Measurements from ENCODE around the gene SHISAL1. TPM values are rescaled to one million over a fixed set of nuclear protein-coding genes. Genes with fewer than 3 reads are reported as not detected.

Gene SHISAL1
- total RNA-seq, 1 donor from 2014 or later, result 5.0 TPM

- TF ChIP-seq CTCF (IDR thresholded peaks at IDR 0.05), result no peak
- Mint-ChIP-seq H3K27me3 (ENCODE audit: unreplicated experiment) (no peaks in the 10 kb centered on the region), H3K9me3 (ENCODE audit: unreplicated experiment) (no peaks in the 10 kb centered on the region), H3K4me1 (ENCODE audit: unreplicated experiment) (no peaks in the 10 kb centered on the region), H3K36me3 (ENCODE audit: unreplicated experiment) (no peaks in the 10 kb centered on the region), H3K27ac (ENCODE audit: unreplicated experiment) (no peak overlapping the region), H3K4me3 (ENCODE audit: unreplicated experiment) (no peak overlapping the region)
- DNase-seq (ENCODE audit: extremely low spot score, unreplicated experiment), result no peak
Measured at GRCh38 chr22:44270556-44270880, 42.2 kb downstream of the SHISAL1 start.

GRCh38 chr22:44269757-44270555, 42.8 kb downstream of the SHISAL1 start:
- H3K36me3 Mint-ChIP-seq (ENCODE audit: unreplicated experiment), result no peaks in the 10 kb centered on the region
- no peak overlapping the region for H3K27ac Mint-ChIP-seq (ENCODE audit: unreplicated experiment)
- no peaks in the 10 kb centered on the region for H3K4me1 Mint-ChIP-seq (ENCODE audit: unreplicated experiment)
- H3K9me3 Mint-ChIP-seq (ENCODE audit: unreplicated experiment), result no peaks in the 10 kb centered on the region
- H3K27me3 Mint-ChIP-seq (ENCODE audit: unreplicated experiment), result no peaks in the 10 kb centered on the region
- DNase-seq (ENCODE audit: extremely low spot score, unreplicated experiment), result no peak
- no peak for TF ChIP-seq CTCF (IDR thresholded peaks at IDR 0.05)
- H3K4me3 Mint-ChIP-seq (ENCODE audit: unreplicated experiment), result no peak overlapping the region

- Mint-ChIP-seq H3K4me1 (ENCODE audit: unreplicated experiment) (no peaks in the 10 kb centered on the region), H3K4me3 (ENCODE audit: unreplicated experiment) (no peak overlapping the region), H3K9me3 (ENCODE audit: unreplicated experiment) (no peaks in the 10 kb centered on the region), H3K27ac (ENCODE audit: unreplicated experiment) (no peak overlapping the region), H3K27me3 (ENCODE audit: unreplicated experiment) (no peaks in the 10 kb centered on the region), H3K36me3 (ENCODE audit: unreplicated experiment) (no peaks in the 10 kb centered on the region)
- DNase-seq (ENCODE audit: extremely low spot score, unreplicated experiment), result no peak
- no peak for TF ChIP-seq CTCF (IDR thresholded peaks at IDR 0.05)
Measured at GRCh38 chr22:44269117-44269498, 43.6 kb downstream of the SHISAL1 start.

GRCh38 chr22:44268431-44269116, 44.2 kb downstream of the SHISAL1 start:
- H3K27ac Mint-ChIP-seq (ENCODE audit: unreplicated experiment), result no peak overlapping the region
- TF ChIP-seq CTCF (IDR thresholded peaks at IDR 0.05), result no peak
- DNase-seq (ENCODE audit: extremely low spot score, unreplicated experiment), result no peak
- no peak overlapping the region for H3K4me3 Mint-ChIP-seq (ENCODE audit: unreplicated experiment)
- H3K27me3 Mint-ChIP-seq (ENCODE audit: unreplicated experiment), result no peaks in the 10 kb centered on the region
- no peaks in the 10 kb centered on the region for H3K36me3 Mint-ChIP-seq (ENCODE audit: unreplicated experiment)
- no peaks in the 10 kb centered on the region for H3K4me1 Mint-ChIP-seq (ENCODE audit: unreplicated experiment)
- no peaks in the 10 kb centered on the region for H3K9me3 Mint-ChIP-seq (ENCODE audit: unreplicated experiment)

GRCh38 chr22:44267856-44268255, 44.9 kb downstream of the SHISAL1 start:
- no peaks in the 10 kb centered on the region for H3K9me3 Mint-ChIP-seq (ENCODE audit: unreplicated experiment)
- DNase-seq (ENCODE audit: extremely low spot score, unreplicated experiment), result no peak
- H3K27ac Mint-ChIP-seq (ENCODE audit: unreplicated experiment), result no peak overlapping the region
- H3K4me3 Mint-ChIP-seq (ENCODE audit: unreplicated experiment), result no peak overlapping the region
- H3K36me3 Mint-ChIP-seq (ENCODE audit: unreplicated experiment), result no peaks in the 10 kb centered on the region
- H3K27me3 Mint-ChIP-seq (ENCODE audit: unreplicated experiment), result no peaks in the 10 kb centered on the region
- H3K4me1 Mint-ChIP-seq (ENCODE audit: unreplicated experiment), result no peaks in the 10 kb centered on the region
- no peak for TF ChIP-seq CTCF (IDR thresholded peaks at IDR 0.05)
